ENCODE results near the gene MYO15B. TPM values are rescaled to one million over a fixed set of nuclear protein-coding genes. Genes with fewer than 3 reads are reported as not detected.

The MYO15B gene
- total RNA-seq, 2 experiments from 2014 or later: 120 to 125 TPM

DNA sequence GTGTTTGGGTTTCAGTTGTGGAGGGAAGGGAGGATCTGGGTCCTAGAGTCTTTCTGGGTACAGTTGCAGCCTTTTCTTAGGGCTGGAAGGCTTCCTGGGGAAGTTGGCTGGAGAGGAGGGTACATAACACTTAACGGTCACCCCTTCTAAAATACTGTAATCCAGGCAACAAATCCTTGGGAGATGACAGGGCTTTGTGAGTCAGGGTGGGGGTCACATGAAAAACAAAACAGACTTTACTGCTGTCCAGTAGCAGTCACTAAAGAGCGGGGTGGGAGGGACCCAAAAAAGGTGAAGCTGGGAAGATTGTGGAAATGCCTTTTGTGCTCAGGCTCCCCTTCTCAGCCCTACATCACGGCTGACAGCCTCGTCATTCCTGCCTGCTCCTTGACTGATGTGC is 85.9 kb downstream of the MYO15B start:
- Mint-ChIP-seq H3K4me3 (no peak overlapping the region), H3K27me3 (no peaks in the 10 kb centered on the region), H3K27ac (no peak overlapping the region), H3K4me1 (peaks cover 15% of the 10 kb centered on the region), H3K9me3 (no peaks in the 10 kb centered on the region), H3K36me3 (peaks cover 7% of the 10 kb centered on the region)
- DNase-seq: no peak
- POLR2A ChIA-PET: interaction anchor here (0.6 kb wide), 1 partner anchor 181 kb away, joined by 5 read pairs; no protein-coding TSS in a partner anchor
- no peak for ATAC-seq (ENCODE audit: low read depth)

Other genes with a start within 250 kb of the MYO15B start
- 100 to 1,000 TPM; 149 to 155 TPM for gene GRB2, start 182.1 kb upstream of the MYO15B start, total RNA-seq
- gene TMEM94, start 131.2 kb upstream of the MYO15B start, total RNA-seq: 100 to 1,000 TPM; 112 to 115 TPM
- gene CASKIN2, start 72.3 kb upstream of the MYO15B start, total RNA-seq: 1 to 10 TPM in 1 of 2 experiments, under 1 TPM in 1; 0.72 to 2.3 TPM
- gene TSEN54, start 71.3 kb upstream of the MYO15B start, total RNA-seq: 10 to 100 TPM; 75.2 to 76.0 TPM
- gene LLGL2, start 62.1 kb upstream of the MYO15B start, total RNA-seq: 10 to 100 TPM; 36.9 to 37.2 TPM
- under 1 TPM; 0.26 to 0.42 TPM for gene SMIM5, start 45.6 kb downstream of the MYO15B start, total RNA-seq
- gene RECQL5, start 79.4 kb downstream of the MYO15B start, total RNA-seq: 10 to 100 TPM; 49.8 to 50.8 TPM
- 100 to 1,000 TPM; 112 to 113 TPM for gene SAP30BP, start 79.5 kb downstream of the MYO15B start, total RNA-seq
- 1 to 10 TPM; 1.0 to 1.4 TPM for gene ITGB4, start 133.7 kb downstream of the MYO15B start, total RNA-seq
- 10 to 100 TPM; 50.4 to 53.0 TPM for gene GALK1, start 177.4 kb downstream of the MYO15B start, total RNA-seq
- gene UNK, start 197.0 kb downstream of the MYO15B start, total RNA-seq: 10 to 100 TPM; 37.4 to 39.8 TPM